Measurements from ENCODE around the gene SYPL2. TPM values are rescaled to one million over a fixed set of nuclear protein-coding genes. Genes with fewer than 3 reads are reported as not detected.

The SYPL2 gene
- total and polyA plus RNA-seq, 2 donors (not counting 1 experiment from before 2014, with no cell fraction given): 1.7 to 1.8 TPM

DNA sequence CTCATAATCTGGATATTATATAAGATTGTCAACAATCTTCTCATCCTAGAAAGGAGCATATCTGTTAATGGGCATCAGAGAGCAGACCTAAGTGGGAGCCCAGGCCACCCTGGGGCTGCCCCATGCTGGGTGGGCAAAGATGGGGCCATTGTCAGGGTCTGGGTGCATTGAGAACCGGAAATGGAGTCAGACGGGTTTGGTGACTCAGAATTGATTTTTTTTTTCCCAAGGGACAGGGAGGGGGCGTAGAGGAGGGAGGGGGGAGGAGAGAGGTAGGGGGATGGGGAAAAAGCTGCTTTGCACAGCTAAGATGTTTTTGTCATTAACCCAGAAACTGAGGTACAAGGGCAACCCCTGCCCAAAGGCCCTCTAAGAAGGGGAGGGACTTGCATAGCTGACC, 18.7 kb downstream of the SYPL2 start:
- H3K79me2 ChIP-seq (ENCODE audit: control insufficient read depth, insufficient read depth, low read length): no peaks in the 10 kb centered on the region
- H3K36me3 ChIP-seq (ENCODE audit: control insufficient read depth, insufficient read depth, low read length): peaks cover 4% of the 10 kb centered on the region
- no peak overlapping the region for H3K9ac ChIP-seq (ENCODE audit: insufficient read depth, low read length)
- peaks cover 6% of the 10 kb centered on the region for H3K4me1 ChIP-seq (ENCODE audit: control insufficient read depth, extremely low read depth, insufficient read depth, low read length)
- peaks cover 4% of the 10 kb centered on the region for H3K27me3 ChIP-seq (ENCODE audit: control insufficient read depth, insufficient read depth, low read length)
- no peaks in the 10 kb centered on the region for H4K20me1 ChIP-seq (ENCODE audit: control insufficient read depth, extremely low read depth, insufficient read depth, low read length)
- H3K27ac ChIP-seq (ENCODE audit: insufficient read depth, low read length): no peak overlapping the region
- H2AFZ ChIP-seq (ENCODE audit: low read length): no peak overlapping the region
- TF ChIP-seq EZH2 (IDR thresholded peaks at IDR 0.05; ENCODE audit: low read length, missing control alignments): no peak
- TF ChIP-seq, protein P1, sequence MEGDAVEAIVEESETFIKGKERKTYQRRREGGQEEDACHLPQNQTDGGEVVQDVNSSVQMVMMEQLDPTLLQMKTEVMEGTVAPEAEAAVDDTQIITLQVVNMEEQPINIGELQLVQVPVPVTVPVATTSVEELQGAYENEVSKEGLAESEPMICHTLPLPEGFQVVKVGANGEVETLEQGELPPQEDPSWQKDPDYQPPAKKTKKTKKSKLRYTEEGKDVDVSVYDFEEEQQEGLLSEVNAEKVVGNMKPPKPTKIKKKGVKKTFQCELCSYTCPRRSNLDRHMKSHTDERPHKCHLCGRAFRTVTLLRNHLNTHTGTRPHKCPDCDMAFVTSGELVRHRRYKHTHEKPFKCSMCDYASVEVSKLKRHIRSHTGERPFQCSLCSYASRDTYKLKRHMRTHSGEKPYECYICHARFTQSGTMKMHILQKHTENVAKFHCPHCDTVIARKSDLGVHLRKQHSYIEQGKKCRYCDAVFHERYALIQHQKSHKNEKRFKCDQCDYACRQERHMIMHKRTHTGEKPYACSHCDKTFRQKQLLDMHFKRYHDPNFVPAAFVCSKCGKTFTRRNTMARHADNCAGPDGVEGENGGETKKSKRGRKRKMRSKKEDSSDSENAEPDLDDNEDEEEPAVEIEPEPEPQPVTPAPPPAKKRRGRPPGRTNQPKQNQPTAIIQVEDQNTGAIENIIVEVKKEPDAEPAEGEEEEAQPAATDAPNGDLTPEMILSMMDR (conservative IDR thresholded peaks at IDR 0.05 in 1 of 2, IDR thresholded peaks at IDR 0.05 in 1 of 2; ENCODE audit: low read depth in 1 of 2, low read length in 2 of 2): no peak
- no peak for DNase-seq (ENCODE audit: low read depth in 2 of 2)
- peak overlapping the region in 2 of 4 experiments; percentile 77 to 81 for H3K4me3 ChIP-seq (replicated peaks in 1 of 4; ENCODE audit: control extremely low read depth in 1 of 4, insufficient read depth in 1 of 4, low read depth in 3 of 4, low read length in 4 of 4)
- peak overlapping the region; percentile 78 for H3K4me2 ChIP-seq (ENCODE audit: extremely low read depth, insufficient read depth, low read length)
- no peaks in the 10 kb centered on the region for H3K9me3 ChIP-seq (ENCODE audit: control insufficient read depth, insufficient read depth, low read depth, low read length)

DNA sequence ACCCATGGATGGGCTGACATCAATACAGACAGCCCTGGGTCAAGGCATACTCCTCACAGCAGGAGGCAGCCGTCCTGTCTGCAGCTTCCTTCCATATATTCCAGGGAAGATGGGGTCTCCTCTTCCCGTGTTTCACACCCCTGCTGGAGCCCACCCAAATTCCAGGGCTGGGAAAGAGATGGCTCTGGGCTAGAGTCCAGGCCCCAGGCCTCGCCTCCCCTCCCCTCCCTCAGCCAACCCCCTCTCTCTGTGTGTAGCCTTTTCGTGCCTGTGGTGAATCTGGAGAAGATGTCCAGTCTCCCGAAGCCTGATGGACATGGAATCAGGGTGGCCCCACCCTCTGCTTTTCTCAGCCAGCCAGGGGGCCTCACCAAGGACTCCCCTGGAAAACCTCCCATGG, 20.9 kb downstream of the SYPL2 start:
- DNase-seq (ENCODE audit: low read depth in 2 of 2): no peak
- no peak overlapping the region for H3K4me2 ChIP-seq (ENCODE audit: extremely low read depth, insufficient read depth, low read length)

DNA sequence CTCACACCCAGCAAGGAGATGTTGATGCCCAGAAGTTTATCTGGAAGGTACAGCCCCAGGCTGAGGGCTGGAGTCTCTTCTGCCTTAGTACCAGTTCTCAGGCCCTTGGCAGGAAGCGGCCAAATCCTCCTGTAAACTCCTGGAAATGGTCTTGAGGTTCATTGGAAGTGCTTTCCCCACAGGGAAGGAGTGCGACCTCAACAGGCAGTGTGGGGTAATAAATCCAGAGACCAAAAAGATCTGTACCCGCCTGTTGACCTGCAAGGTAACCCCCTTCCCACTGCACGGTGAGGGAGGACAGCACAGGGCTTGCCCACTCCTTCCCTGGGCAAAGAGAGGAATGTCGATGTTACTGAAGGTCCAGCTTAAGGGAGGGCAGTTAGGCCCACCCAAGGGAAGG, 21.9 kb downstream of the SYPL2 start:
- H3K36me3 ChIP-seq (ENCODE audit: control insufficient read depth, insufficient read depth, low read length): peaks cover 9% of the 10 kb centered on the region

More for the DNA sequence above, 20.9 kb downstream of the SYPL2 start:
- no peak for TF ChIP-seq EZH2 (IDR thresholded peaks at IDR 0.05; ENCODE audit: low read length, missing control alignments)
- TF ChIP-seq, protein P1 (conservative IDR thresholded peaks at IDR 0.05 in 1 of 2, IDR thresholded peaks at IDR 0.05 in 1 of 2; ENCODE audit: low read depth in 1 of 2, low read length in 2 of 2): no peak
- no peak overlapping the region for H3K4me3 ChIP-seq (replicated peaks in 1 of 4; ENCODE audit: control extremely low read depth in 1 of 4, insufficient read depth in 1 of 4, low read depth in 3 of 4, low read length in 4 of 4)
- H4K20me1 ChIP-seq (ENCODE audit: control insufficient read depth, extremely low read depth, insufficient read depth, low read length): no peaks in the 10 kb centered on the region
- H3K4me1 ChIP-seq (ENCODE audit: control insufficient read depth, extremely low read depth, insufficient read depth, low read length): peaks cover 6% of the 10 kb centered on the region
- no peaks in the 10 kb centered on the region for H3K79me2 ChIP-seq (ENCODE audit: control insufficient read depth, insufficient read depth, low read length)
- H3K27me3 ChIP-seq (ENCODE audit: control insufficient read depth, insufficient read depth, low read length): no peaks in the 10 kb centered on the region
- no peak overlapping the region for H3K9ac ChIP-seq (ENCODE audit: insufficient read depth, low read length)
- H3K9me3 ChIP-seq (ENCODE audit: control insufficient read depth, insufficient read depth, low read depth, low read length): no peaks in the 10 kb centered on the region
- H3K27ac ChIP-seq (ENCODE audit: insufficient read depth, low read length): no peak overlapping the region
- H2AFZ ChIP-seq (ENCODE audit: low read length): no peak overlapping the region
- peaks cover 9% of the 10 kb centered on the region for H3K36me3 ChIP-seq (ENCODE audit: control insufficient read depth, insufficient read depth, low read length)

More for the DNA sequence above, 21.9 kb downstream of the SYPL2 start:
- Histone ChIP-seq H4K20me1 (ENCODE audit: control insufficient read depth, extremely low read depth, insufficient read depth, low read length) (no peaks in the 10 kb centered on the region), H3K9me3 (ENCODE audit: control insufficient read depth, insufficient read depth, low read depth, low read length) (no peaks in the 10 kb centered on the region), H3K27me3 (ENCODE audit: control insufficient read depth, insufficient read depth, low read length) (no peaks in the 10 kb centered on the region), H3K79me2 (ENCODE audit: control insufficient read depth, insufficient read depth, low read length) (no peaks in the 10 kb centered on the region), H3K27ac (ENCODE audit: insufficient read depth, low read length) (no peak overlapping the region), H2AFZ (ENCODE audit: low read length) (no peak overlapping the region), H3K4me3 (replicated peaks in 1 of 4; ENCODE audit: control extremely low read depth in 1 of 4, insufficient read depth in 1 of 4, low read depth in 3 of 4, low read length in 4 of 4) (no peak overlapping the region), H3K4me1 (ENCODE audit: control insufficient read depth, extremely low read depth, insufficient read depth, low read length) (peaks cover 3% of the 10 kb centered on the region), H3K4me2 (ENCODE audit: extremely low read depth, insufficient read depth, low read length) (no peak overlapping the region), H3K9ac (ENCODE audit: insufficient read depth, low read length) (no peak overlapping the region)
- no peak for DNase-seq (ENCODE audit: low read depth in 2 of 2)
- TF ChIP-seq, protein P1 (conservative IDR thresholded peaks at IDR 0.05 in 1 of 2, IDR thresholded peaks at IDR 0.05 in 1 of 2; ENCODE audit: low read depth in 1 of 2, low read length in 2 of 2): no peak
- no peak for TF ChIP-seq EZH2 (IDR thresholded peaks at IDR 0.05; ENCODE audit: low read length, missing control alignments)
